K562 (cell line): ENCODE data around the gene CCM2. TPM values are rescaled to one million over a fixed set of nuclear protein-coding genes. Genes with fewer than 3 reads are reported as not detected.

ENCODE experiments used
- ATF1 ChIP-seq, 2 experiments: fragments of 450-650 bp in 1 of 2; IDR thresholded peaks; 2 replicates each; pipeline ENCODE4 v1.6.1; 2016; ENCODE audit warnings: missing compliant biosample characterization in 1 of 2, missing genetic modification characterization in 1 of 2
- ETS2 ChIP-seq: IDR thresholded peaks from 2 replicates; pipeline ENCODE4 v1.6.1; 2016; ENCODE audit warnings: borderline replicate concordance, missing genetic modification characterization, mild to moderate bottlenecking, moderate library complexity, missing compliant biosample characterization; ENCODE audit not compliant: poor library complexity, severe bottlenecking
- FOXA3 ChIP-seq, 2 experiments: fragments of 450-650 bp in 1 of 2; sonication (generic) in 1 of 2; formaldehyde crosslinking; IDR thresholded peaks in 1 of 2; conservative IDR thresholded peaks in 1 of 2; 2 replicates each; pipeline versions ENCODE4 v1.4.0 to v1.8.0; 2020 to 2022; ENCODE audit warnings: mild to moderate bottlenecking in 2 of 2, missing genetic modification reagents in 1 of 2
- GATAD2A ChIP-seq: fragments of 450-650 bp; IDR thresholded peaks from 2 replicates; pipeline ENCODE4 v1.6.1; 2017
- HSF4 ChIP-seq: fragments of 250-450 bp; sonication (Bioruptor Pico); IDR thresholded peaks from 2 replicates; pipeline ENCODE4 v2.1.2; 2022; ENCODE audit warnings: mild to moderate bottlenecking, moderate library complexity, borderline replicate concordance
- IRF2 ChIP-seq: sonication (generic); formaldehyde crosslinking; IDR thresholded peaks from 2 replicates; pipeline ENCODE4 v1.8.1; 2022; ENCODE audit warnings: mild to moderate bottlenecking, missing genetic modification reagents
- KLF13 ChIP-seq: fragments of 450-650 bp; IDR thresholded peaks from 2 replicates; pipeline ENCODE4 v1.6.1; 2016; ENCODE audit warnings: missing genetic modification characterization, low read depth, mild to moderate bottlenecking, missing compliant biosample characterization, moderate library complexity, borderline replicate concordance
- MCM5 ChIP-seq: fragments of 450-650 bp; IDR thresholded peaks from 2 replicates; pipeline ENCODE4 v1.6.1; 2016; ENCODE audit warnings: low read depth
- MIER1 ChIP-seq: fragments of 450-650 bp; IDR thresholded peaks from 2 replicates; pipeline ENCODE4 v1.6.1; 2016; ENCODE audit warnings: antibody characterized with exemption, mild to moderate bottlenecking, low read depth
- NONO ChIP-seq, 2 experiments: fragments of 200-400 bp in 1 of 2; fragments of 450-650 bp in 1 of 2; formaldehyde crosslinking in 1 of 2; IDR thresholded peaks; 2 replicates each; pipeline ENCODE4 v1.6.1; 2017; ENCODE audit warnings: low read depth in 2 of 2, mild to moderate bottlenecking in 2 of 2, moderate library complexity in 2 of 2, low read length in 1 of 2
- NR4A1 ChIP-seq, 2 experiments: fragments of 250-450 bp in 1 of 2; fragments of 450-650 bp in 1 of 2; sonication (Bioruptor Pico) in 1 of 2; IDR thresholded peaks; 2 replicates each; pipeline versions ENCODE4 v1.4.0 to v1.6.1; 2016 to 2020; ENCODE audit warnings: mild to moderate bottlenecking in 2 of 2, missing compliant biosample characterization in 1 of 2, missing genetic modification characterization in 1 of 2, moderate library complexity in 1 of 2
- PRMT5 ChIP-seq: sonication (generic); formaldehyde crosslinking; IDR thresholded peaks from 2 replicates; pipeline ENCODE4 v1.5.0; 2020; ENCODE audit warnings: missing genetic modification reagents
- SRF ChIP-seq, 2 experiments: fragments of 250-450, 450-650 bp in 1 of 2; sonication (Bioruptor Pico) in 1 of 2; sonication (generic) in 1 of 2; formaldehyde crosslinking; IDR thresholded peaks; 2 replicates each; pipeline versions ENCODE4 v1.5.0 to v1.5.1; 2020 to 2022; ENCODE audit warnings: mild to moderate bottlenecking in 1 of 2, missing genetic modification reagents in 1 of 2
- STAG1 ChIP-seq: sonication (generic); formaldehyde crosslinking; IDR thresholded peaks from 2 replicates; pipeline ENCODE4 v1.5.0; 2020; ENCODE audit warnings: missing genetic modification reagents, borderline replicate concordance
- ZNF143 ChIP-seq: sonication (generic); formaldehyde crosslinking; IDR thresholded peaks from 2 replicates; pipeline ENCODE4 v1.9.0; 2022; ENCODE audit warnings: mild to moderate bottlenecking, missing genetic modification reagents
- ZNF77 ChIP-seq: fragments of 250-450 bp; sonication (Bioruptor Pico); IDR thresholded peaks from 2 replicates; pipeline ENCODE4 v1.5.0; 2020
- polyA plus RNA-seq, 8 experiments: library from polyadenylated mRNA; depleted of rRNA in 4 of 8; stranded (reverse) in 5 of 8; unstranded in 3 of 8; fragments of >200 nt; fragmentation: Nextera tagmentation in 2 of 8; fragmentation: Illumina TruSeq in 1 of 8; extraction: Ambion mirVana in 2 of 8; extraction: Trizol in 1 of 8; gene quantifications; 2 replicates each; pipeline versions ENCODE4 v1.2.1 to v1.2.3, GENCODE V29; 2011 to 2014; ENCODE audit warnings: inconsistent platforms in 1 of 8, missing spikeins in 1 of 8
- total RNA-seq, 7 experiments: library from RNA; depleted of rRNA in 6 of 7; stranded (reverse); fragments of >200 nt in 6 of 7; fragmentation: Illumina TruSeq in 2 of 7; extraction: Trizol in 2 of 7; gene quantifications; 2 replicates each; pipeline versions ENCODE4 v1.2.1 to v1.2.3, GENCODE V29; 2011 to 2021; ENCODE audit warnings: low replicate concordance in 1 of 7
- TF ChIP-seq, protein P1 (sequence below), 2 experiments: fragments of 450-650 bp in 1 of 2; IDR thresholded peaks; 2 replicates each; pipeline ENCODE4 v1.6.1; 2011 to 2017; ENCODE audit warnings: low read depth in 2 of 2, antibody characterized with exemption in 1 of 2, borderline replicate concordance in 1 of 2, low read length in 1 of 2, mild to moderate bottlenecking in 1 of 2, mixed read lengths in 1 of 2; ENCODE audit not compliant: control insufficient read depth in 1 of 2
- TF ChIP-seq, protein P2 (sequence below): fragments of 450-650 bp; formaldehyde crosslinking; conservative IDR thresholded peaks from 2 replicates; pipeline ENCODE4 v1.4.0; 2022; ENCODE audit warnings: mild to moderate bottlenecking, missing genetic modification characterization
- TF ChIP-seq, protein P3 (sequence below): fragments of 450-650 bp; IDR thresholded peaks from 2 replicates; pipeline ENCODE4 v1.6.1; 2016; ENCODE audit warnings: mild to moderate bottlenecking

CCM2 gene
- total and polyA plus RNA-seq, 9 of the 15 experiments (the other 6 are each of a cell fraction or from before 2014, with no cell fraction given) = 0.41 to 38.6 (median 25.9) TPM

DNA sequence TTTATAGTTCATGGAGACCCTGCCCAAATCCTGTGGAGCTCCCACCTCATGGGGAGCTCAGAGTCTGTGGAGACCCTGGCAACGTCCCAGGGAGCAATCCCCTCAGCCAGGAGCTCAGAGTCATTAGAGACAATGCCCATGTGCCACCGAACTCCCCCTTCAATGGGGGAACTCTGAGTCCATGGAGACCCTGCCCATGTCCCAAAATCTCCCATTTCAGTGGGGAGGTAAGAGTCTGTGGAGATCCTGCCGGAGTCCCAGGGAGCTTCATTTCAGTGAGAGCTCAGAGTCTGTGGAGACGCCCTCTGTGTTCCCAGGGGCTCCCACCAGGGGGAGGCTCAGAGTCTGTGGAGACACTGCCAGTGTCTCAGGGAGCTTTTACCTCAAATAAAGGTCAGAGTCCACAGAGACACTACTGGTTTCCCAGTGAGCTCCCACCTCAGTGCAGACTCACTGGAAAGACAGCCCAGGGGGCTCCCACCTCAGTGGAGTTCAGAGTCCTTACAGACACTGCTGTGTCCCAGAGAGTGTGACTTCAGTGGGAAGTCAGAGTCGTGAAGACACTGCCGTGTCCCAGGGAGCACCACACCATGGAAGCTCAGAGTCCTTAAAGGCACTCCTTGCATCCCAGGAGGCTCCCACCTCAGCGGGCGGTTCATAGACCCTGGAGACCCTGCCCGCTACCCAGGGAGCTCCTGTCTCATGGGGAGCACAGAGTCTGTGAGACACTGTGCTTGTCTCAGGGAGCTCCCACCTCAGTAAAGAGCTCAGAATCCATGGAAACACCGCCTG lies 26.2 kb upstream of the CCM2 start (continued):
- TF ChIP-seq PRMT5 (CRISPR knock-in tag) = no peak
- TF ChIP-seq MIER1 = no peak
- TF ChIP-seq IRF2 (CRISPR knock-in tag) = no peak
- no peak for TF ChIP-seq MCM5
- no peak for TF ChIP-seq ZNF77 (CRISPR knock-in tag)
- TF ChIP-seq ATF1 (CRISPR knock-in tag; IDR thresholded peaks at IDR 0.05) = no peak
- TF ChIP-seq ATF1 (tag; IDR thresholded peaks at IDR 0.05) = no peak
- no peak for TF ChIP-seq FOXA3 (CRISPR knock-in tag; conservative IDR thresholded peaks at IDR 0.05 in 1 of 2, IDR thresholded peaks at IDR 0.05 in 1 of 2)
- no peak for TF ChIP-seq ZNF143 (CRISPR knock-in tag)
- TF ChIP-seq, protein P1, sequence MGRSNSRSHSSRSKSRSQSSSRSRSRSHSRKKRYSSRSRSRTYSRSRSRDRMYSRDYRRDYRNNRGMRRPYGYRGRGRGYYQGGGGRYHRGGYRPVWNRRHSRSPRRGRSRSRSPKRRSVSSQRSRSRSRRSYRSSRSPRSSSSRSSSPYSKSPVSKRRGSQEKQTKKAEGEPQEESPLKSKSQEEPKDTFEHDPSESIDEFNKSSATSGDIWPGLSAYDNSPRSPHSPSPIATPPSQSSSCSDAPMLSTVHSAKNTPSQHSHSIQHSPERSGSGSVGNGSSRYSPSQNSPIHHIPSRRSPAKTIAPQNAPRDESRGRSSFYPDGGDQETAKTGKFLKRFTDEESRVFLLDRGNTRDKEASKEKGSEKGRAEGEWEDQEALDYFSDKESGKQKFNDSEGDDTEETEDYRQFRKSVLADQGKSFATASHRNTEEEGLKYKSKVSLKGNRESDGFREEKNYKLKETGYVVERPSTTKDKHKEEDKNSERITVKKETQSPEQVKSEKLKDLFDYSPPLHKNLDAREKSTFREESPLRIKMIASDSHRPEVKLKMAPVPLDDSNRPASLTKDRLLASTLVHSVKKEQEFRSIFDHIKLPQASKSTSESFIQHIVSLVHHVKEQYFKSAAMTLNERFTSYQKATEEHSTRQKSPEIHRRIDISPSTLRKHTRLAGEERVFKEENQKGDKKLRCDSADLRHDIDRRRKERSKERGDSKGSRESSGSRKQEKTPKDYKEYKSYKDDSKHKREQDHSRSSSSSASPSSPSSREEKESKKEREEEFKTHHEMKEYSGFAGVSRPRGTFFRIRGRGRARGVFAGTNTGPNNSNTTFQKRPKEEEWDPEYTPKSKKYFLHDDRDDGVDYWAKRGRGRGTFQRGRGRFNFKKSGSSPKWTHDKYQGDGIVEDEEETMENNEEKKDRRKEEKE (IDR thresholded peaks at IDR 0.05; ENCODE audit: borderline replicate concordance in 1 of 2, control insufficient read depth in 1 of 2, low read depth in 2 of 2, low read length in 1 of 2) = no peak
- TF ChIP-seq, protein P2, sequence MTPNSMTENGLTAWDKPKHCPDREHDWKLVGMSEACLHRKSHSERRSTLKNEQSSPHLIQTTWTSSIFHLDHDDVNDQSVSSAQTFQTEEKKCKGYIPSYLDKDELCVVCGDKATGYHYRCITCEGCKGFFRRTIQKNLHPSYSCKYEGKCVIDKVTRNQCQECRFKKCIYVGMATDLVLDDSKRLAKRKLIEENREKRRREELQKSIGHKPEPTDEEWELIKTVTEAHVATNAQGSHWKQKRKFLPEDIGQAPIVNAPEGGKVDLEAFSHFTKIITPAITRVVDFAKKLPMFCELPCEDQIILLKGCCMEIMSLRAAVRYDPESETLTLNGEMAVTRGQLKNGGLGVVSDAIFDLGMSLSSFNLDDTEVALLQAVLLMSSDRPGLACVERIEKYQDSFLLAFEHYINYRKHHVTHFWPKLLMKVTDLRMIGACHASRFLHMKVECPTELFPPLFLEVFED = no peak
- 0 out of 4 replicates have a peak, but pooled peaks of 1 of the 2 experiments have one; percentile 30 for TF ChIP-seq SRF (CRISPR knock-in tag; IDR thresholded peaks at IDR 0.05)
- no peak for TF ChIP-seq ETS2
- 0 out of 2 replicates have a peak, but pooled peaks have one; percentile 29 for TF ChIP-seq KLF13 (tag)
- TF ChIP-seq, protein P3, sequence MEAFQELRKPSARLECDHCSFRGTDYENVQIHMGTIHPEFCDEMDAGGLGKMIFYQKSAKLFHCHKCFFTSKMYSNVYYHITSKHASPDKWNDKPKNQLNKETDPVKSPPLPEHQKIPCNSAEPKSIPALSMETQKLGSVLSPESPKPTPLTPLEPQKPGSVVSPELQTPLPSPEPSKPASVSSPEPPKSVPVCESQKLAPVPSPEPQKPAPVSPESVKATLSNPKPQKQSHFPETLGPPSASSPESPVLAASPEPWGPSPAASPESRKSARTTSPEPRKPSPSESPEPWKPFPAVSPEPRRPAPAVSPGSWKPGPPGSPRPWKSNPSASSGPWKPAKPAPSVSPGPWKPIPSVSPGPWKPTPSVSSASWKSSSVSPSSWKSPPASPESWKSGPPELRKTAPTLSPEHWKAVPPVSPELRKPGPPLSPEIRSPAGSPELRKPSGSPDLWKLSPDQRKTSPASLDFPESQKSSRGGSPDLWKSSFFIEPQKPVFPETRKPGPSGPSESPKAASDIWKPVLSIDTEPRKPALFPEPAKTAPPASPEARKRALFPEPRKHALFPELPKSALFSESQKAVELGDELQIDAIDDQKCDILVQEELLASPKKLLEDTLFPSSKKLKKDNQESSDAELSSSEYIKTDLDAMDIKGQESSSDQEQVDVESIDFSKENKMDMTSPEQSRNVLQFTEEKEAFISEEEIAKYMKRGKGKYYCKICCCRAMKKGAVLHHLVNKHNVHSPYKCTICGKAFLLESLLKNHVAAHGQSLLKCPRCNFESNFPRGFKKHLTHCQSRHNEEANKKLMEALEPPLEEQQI = no peak
- no peak for TF ChIP-seq NR4A1 (CRISPR knock-in tag; IDR thresholded peaks at IDR 0.05)
- peak; percentile 41; the same call in 1 of the 2 replicates for TF ChIP-seq NR4A1 (tag; IDR thresholded peaks at IDR 0.05)
- no peak for TF ChIP-seq HSF4
- peak; percentile 48; the same call in 1 of the 2 replicates for TF ChIP-seq STAG1 (CRISPR knock-in tag)
- TF ChIP-seq GATAD2A = no peak
- TF ChIP-seq NONO (IDR thresholded peaks at IDR 0.05; ENCODE audit: low read depth in 2 of 2, low read length in 1 of 2) = 0 out of 4 replicates have a peak, but pooled peaks of 1 of the 2 experiments have one; percentile 25
